ENCODE data around the gene HHAT.

DNA sequence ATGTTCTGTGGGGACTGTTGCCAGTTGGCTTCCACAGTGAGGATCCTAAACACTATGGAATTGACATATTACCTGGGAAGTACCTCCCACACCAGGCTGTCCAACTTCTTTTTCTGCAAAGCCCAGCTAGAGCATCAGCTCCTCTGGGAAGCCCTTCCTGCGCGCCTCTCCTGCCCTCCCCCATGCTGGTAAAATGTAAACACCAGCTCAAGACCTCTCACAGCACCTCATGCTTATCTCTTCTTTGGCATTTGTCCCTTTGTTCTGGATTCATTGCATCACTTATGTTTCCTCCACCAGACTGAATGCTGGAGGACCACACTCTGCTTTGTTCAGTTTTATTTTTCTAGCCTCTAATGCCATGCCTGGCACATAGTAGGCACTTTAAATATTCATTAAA, 172.1 kb downstream of the HHAT start:
- TF ChIP-seq POLR2A (IDR thresholded peaks at IDR 0.05) (no peak), POLR2AphosphoS5 (IDR thresholded peaks at IDR 0.05) (no peak)

Data from breast epithelium (tissue), 3 donors.